ENCODE results near the gene LCK.

GRCh38 chr1:32219022-32219421 is 32.0 kb upstream of the LCK start:
- TF ChIP-seq, protein P1, sequence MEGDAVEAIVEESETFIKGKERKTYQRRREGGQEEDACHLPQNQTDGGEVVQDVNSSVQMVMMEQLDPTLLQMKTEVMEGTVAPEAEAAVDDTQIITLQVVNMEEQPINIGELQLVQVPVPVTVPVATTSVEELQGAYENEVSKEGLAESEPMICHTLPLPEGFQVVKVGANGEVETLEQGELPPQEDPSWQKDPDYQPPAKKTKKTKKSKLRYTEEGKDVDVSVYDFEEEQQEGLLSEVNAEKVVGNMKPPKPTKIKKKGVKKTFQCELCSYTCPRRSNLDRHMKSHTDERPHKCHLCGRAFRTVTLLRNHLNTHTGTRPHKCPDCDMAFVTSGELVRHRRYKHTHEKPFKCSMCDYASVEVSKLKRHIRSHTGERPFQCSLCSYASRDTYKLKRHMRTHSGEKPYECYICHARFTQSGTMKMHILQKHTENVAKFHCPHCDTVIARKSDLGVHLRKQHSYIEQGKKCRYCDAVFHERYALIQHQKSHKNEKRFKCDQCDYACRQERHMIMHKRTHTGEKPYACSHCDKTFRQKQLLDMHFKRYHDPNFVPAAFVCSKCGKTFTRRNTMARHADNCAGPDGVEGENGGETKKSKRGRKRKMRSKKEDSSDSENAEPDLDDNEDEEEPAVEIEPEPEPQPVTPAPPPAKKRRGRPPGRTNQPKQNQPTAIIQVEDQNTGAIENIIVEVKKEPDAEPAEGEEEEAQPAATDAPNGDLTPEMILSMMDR (conservative IDR thresholded peaks at IDR 0.05 in 1 of 2, IDR thresholded peaks at IDR 0.05 in 1 of 2; ENCODE audit: low read depth in 1 of 2, low read length in 2 of 2): no peak
- no peak for TF ChIP-seq EZH2 (IDR thresholded peaks at IDR 0.05; ENCODE audit: low read length, missing control alignments)

Measured in fibroblast of lung (primary cell).